ENCODE results near the gene PIK3CB. TPM values are rescaled to one million over a fixed set of nuclear protein-coding genes. Genes with fewer than 3 reads are reported as not detected.

Gene PIK3CB
- total RNA-seq, 1 experiment from 2014 or later, result 8.3 TPM

- DNase-seq, result no peak
- no TSS peak for BruUV-seq (replicated peaks)
- no peaks in the 10 kb centered on the region; the same call in 1 of the 2 replicates for H3K36me3 ChIP-seq (ENCODE audit: low read depth, low read length)
- no peaks in the 10 kb centered on the region for H3F3A ChIP-seq (ENCODE audit: low read length, unreplicated experiment)
- H3K4me2 ChIP-seq (ENCODE audit: low read length), result no peak overlapping the region
- intact Hi-C loops (cut with micrococcal nuclease), result no loop called here
- ChIA-PET CTCF (no interaction called here), POLR2A (ENCODE audit: unreplicated experiment) (no interaction called here)
- H2AFZ ChIP-seq (ENCODE audit: low read length), result no peak overlapping the region
- H3K9me2 ChIP-seq (replicated peaks; ENCODE audit: low read length), result no peaks in the 10 kb centered on the region
- no peaks in the 10 kb centered on the region for H3K9me3 ChIP-seq (ENCODE audit: low read length)
- H3K27me3 ChIP-seq (ENCODE audit: low read length), result no peaks in the 10 kb centered on the region
- no peaks in the 10 kb centered on the region for H4K20me1 ChIP-seq (ENCODE audit: low read length)
- no peak overlapping the region for H3K27ac ChIP-seq (ENCODE audit: low read length)
- H3K4me3 ChIP-seq (ENCODE audit: low read length), result no peak overlapping the region
- no peaks in the 10 kb centered on the region for H3K79me2 ChIP-seq (ENCODE audit: low read length)
- ATAC-seq, result no peak
- no peaks in the 10 kb centered on the region for H3K4me1 ChIP-seq (ENCODE audit: insufficient read depth, low read length)
- H3K9ac ChIP-seq (ENCODE audit: low read length), result no peak overlapping the region
- TF ChIP-seq EZH2 (IDR thresholded peaks at IDR 0.05; ENCODE audit: low read length, unreplicated experiment), result no peak
- TF ChIP-seq CTCF (conservative IDR thresholded peaks at IDR 0.05; ENCODE audit: low read depth, low read length), result no peak
- TF ChIP-seq EZH2phosphoT487 (IDR thresholded peaks at IDR 0.05; ENCODE audit: borderline replicate concordance, low read length), result no peak
Measured at GRCh38 chr3:138657508-138657907, 177.2 kb downstream of the PIK3CB start.

GRCh38 chr3:138653567-138653966, 181.2 kb downstream of the PIK3CB start:
- no peak overlapping the region for H3K4me2 ChIP-seq (ENCODE audit: low read length)
- no TSS peak for BruUV-seq (replicated peaks)
- H3K9me3 ChIP-seq (ENCODE audit: low read length), result no peaks in the 10 kb centered on the region
- no peaks in the 10 kb centered on the region for H3K9me2 ChIP-seq (replicated peaks; ENCODE audit: low read length)
- H3K79me2 ChIP-seq (ENCODE audit: low read length), result no peaks in the 10 kb centered on the region
- H3K9ac ChIP-seq (ENCODE audit: low read length), result no peak overlapping the region
- H3K27ac ChIP-seq (ENCODE audit: low read length), result no peak overlapping the region
- no peaks in the 10 kb centered on the region for H3K27me3 ChIP-seq (ENCODE audit: low read length)
- no peak overlapping the region for H2AFZ ChIP-seq (ENCODE audit: low read length)
- intact Hi-C loops (cut with micrococcal nuclease), result no loop called here
- peaks cover 13% of the 10 kb centered on the region for H3K36me3 ChIP-seq (ENCODE audit: low read depth, low read length)
- ATAC-seq (no peak), DNase-seq (no peak)
- no peaks in the 10 kb centered on the region for H4K20me1 ChIP-seq (ENCODE audit: low read length)
- POLR2A ChIA-PET (ENCODE audit: unreplicated experiment), result no interaction called here
- TF ChIP-seq CTCF (conservative IDR thresholded peaks at IDR 0.05; ENCODE audit: low read depth, low read length) (no peak), EZH2phosphoT487 (IDR thresholded peaks at IDR 0.05; ENCODE audit: borderline replicate concordance, low read length) (no peak), EZH2 (IDR thresholded peaks at IDR 0.05; ENCODE audit: low read length, unreplicated experiment) (no peak)
- no peak overlapping the region for H3K4me3 ChIP-seq (ENCODE audit: low read length)
- H3K4me1 ChIP-seq (ENCODE audit: insufficient read depth, low read length), result no peaks in the 10 kb centered on the region
- no peaks in the 10 kb centered on the region for H3F3A ChIP-seq (ENCODE audit: low read length, unreplicated experiment)
- CTCF ChIA-PET, result no interaction called here

GRCh38 chr3:138649134-138649533, 185.6 kb downstream of the PIK3CB start:
- no peak overlapping the region for H3K9ac ChIP-seq (ENCODE audit: low read length)
- H3K27ac ChIP-seq (ENCODE audit: low read length), result no peak overlapping the region
- TF ChIP-seq EZH2 (IDR thresholded peaks at IDR 0.05; ENCODE audit: low read length, unreplicated experiment), result no peak
- TF ChIP-seq CTCF (conservative IDR thresholded peaks at IDR 0.05; ENCODE audit: low read depth, low read length), result no peak
- TF ChIP-seq EZH2phosphoT487 (IDR thresholded peaks at IDR 0.05; ENCODE audit: borderline replicate concordance, low read length), result no peak
- H2AFZ ChIP-seq (ENCODE audit: low read length), result no peak overlapping the region
- H4K20me1 ChIP-seq (ENCODE audit: low read length), result no peaks in the 10 kb centered on the region
- no peaks in the 10 kb centered on the region for H3K9me2 ChIP-seq (replicated peaks; ENCODE audit: low read length)
- H3F3A ChIP-seq (ENCODE audit: low read length, unreplicated experiment), result no peaks in the 10 kb centered on the region
- H3K4me3 ChIP-seq (ENCODE audit: low read length), result no peak overlapping the region
- no peaks in the 10 kb centered on the region for H3K79me2 ChIP-seq (ENCODE audit: low read length)
- BruUV-seq (replicated peaks), result no TSS peak
- no peaks in the 10 kb centered on the region for H3K4me1 ChIP-seq (ENCODE audit: insufficient read depth, low read length)
- H3K36me3 ChIP-seq (ENCODE audit: low read depth, low read length), result peaks cover 13% of the 10 kb centered on the region
- DNase-seq (no peak), ATAC-seq (no peak)
- intact Hi-C loops (cut with micrococcal nuclease), result no loop called here
- ChIA-PET POLR2A (ENCODE audit: unreplicated experiment) (no interaction called here), CTCF (no interaction called here)
- H3K4me2 ChIP-seq (ENCODE audit: low read length), result no peak overlapping the region
- H3K9me3 ChIP-seq (ENCODE audit: low read length), result no peaks in the 10 kb centered on the region
- no peaks in the 10 kb centered on the region for H3K27me3 ChIP-seq (ENCODE audit: low read length)

Data from PC-3 (cell line).